AG09319 (cell line): Measurements from ENCODE around the gene CSPG4.
"Not testable (repeated sequence)": the region's sequence is repeated elsewhere in the genome, so short reads cannot be mapped to it uniquely, and the experiment has no call there.

Experiments used
- DNase-seq: peaks from one replicate; pipeline ENCODE4 v3.0.0-alpha.2; 2010; ENCODE audit warnings: low read depth; ENCODE audit errors: extremely low read depth
- CTCF ChIP-seq: IDR thresholded peaks from 2 replicates; pipeline ENCODE4 v1.5.1; 2011; ENCODE audit warnings: low read depth, mild to moderate bottlenecking, inconsistent platforms, low read length, moderate library complexity

The CSPG4 gene

GRCh38 chr15:75680007-75680789, 32.5 kb downstream of the CSPG4 start:
- no peak for TF ChIP-seq CTCF
- no peak for DNase-seq

- DNase-seq, result not testable (repeated sequence)
These were observed 34.3 kb downstream of the CSPG4 start for GRCh38 chr15:75678324-75678690.

GRCh38 chr15:75677465-75678323, 35.0 kb downstream of the CSPG4 start:
- DNase-seq, result no peak
- TF ChIP-seq CTCF, result no peak

GRCh38 chr15:75676688-75677464, 35.8 kb downstream of the CSPG4 start:
- no peak for DNase-seq
- TF ChIP-seq CTCF, result no peak

GRCh38 chr15:75675579-75676404, 36.9 kb downstream of the CSPG4 start:
- no peak for TF ChIP-seq CTCF

GRCh38 chr15:75674366-75674765, 38.3 kb downstream of the CSPG4 start:
- no peak for TF ChIP-seq CTCF
- no peak for DNase-seq

More at GRCh38 chr15:75675579-75676404, 36.9 kb downstream of the CSPG4 start:
- DNase-seq, result no peak
